MM.1S (cell line): ENCODE results near the gene ZNF292.

ENCODE experiments used
- DNase-seq: peaks from one replicate; pipeline ENCODE4 v3.0.0-alpha.2; 2015
- H2AFZ ChIP-seq: fragments of 300-600 bp; sonication (generic); 2 replicates; pipeline ENCODE4 v1.6.0; 2016; ENCODE audit warnings: antibody characterized with exemption, low read length
- H3F3A ChIP-seq: fragments of 300-600 bp; sonication (generic); 2 replicates; pipeline ENCODE4 v1.6.1; 2016; ENCODE audit warnings: mild to moderate bottlenecking, antibody characterized with exemption, low read length, moderate library complexity, mixed read lengths; ENCODE audit not compliant: insufficient read depth
- H3K27ac ChIP-seq: fragments of 300-600 bp; sonication (generic); 2 replicates; pipeline ENCODE4 v1.5.1; 2016; ENCODE audit warnings: mild to moderate bottlenecking, low read length
- H3K27me3 ChIP-seq: fragments of 300-600 bp; sonication (generic); replicated peaks from 2 replicates; pipeline ENCODE4 v1.6.0; 2016; ENCODE audit warnings: low read length; ENCODE audit not compliant: insufficient read depth
- H3K36me3 ChIP-seq: fragments of 300-600 bp; sonication (generic); replicated peaks from 2 replicates; pipeline ENCODE4 v1.6.1; 2016; ENCODE audit warnings: mild to moderate bottlenecking, low read length, mixed read lengths; ENCODE audit not compliant: insufficient read depth
- H3K4me1 ChIP-seq: fragments of 300-600 bp; sonication (generic); 2 replicates; pipeline ENCODE4 v1.6.1; 2016; ENCODE audit warnings: low read length, mixed read lengths
- H3K4me2 ChIP-seq: fragments of 300-600 bp; sonication (generic); 2 replicates; pipeline ENCODE4 v1.6.0; 2016; ENCODE audit warnings: low read depth, low read length
- H3K4me3 ChIP-seq: fragments of 300-600 bp; sonication (generic); 2 replicates; pipeline ENCODE4 v1.5.1; 2016; ENCODE audit warnings: low read length, mixed read lengths
- H3K79me2 ChIP-seq: fragments of 300-600 bp; sonication (generic); 2 replicates; pipeline ENCODE4 v1.6.1; 2016; ENCODE audit warnings: mixed run types, low read length, mixed read lengths
- H3K9ac ChIP-seq: fragments of 300-600 bp; sonication (generic); 2 replicates; pipeline ENCODE4 v1.6.1; 2016; ENCODE audit warnings: low read length, mixed read lengths
- H3K9me2 ChIP-seq: fragments of 300-600 bp; sonication (generic); replicated peaks from 2 replicates; pipeline ENCODE4 v1.6.1; 2016; ENCODE audit warnings: mild to moderate bottlenecking, low read length, mixed read lengths; ENCODE audit not compliant: insufficient read depth
- H3K9me3 ChIP-seq: fragments of 300-600 bp; sonication (generic); replicated peaks from 2 replicates; pipeline ENCODE4 v1.6.1; 2016; ENCODE audit warnings: mild to moderate bottlenecking, low read length, mixed read lengths; ENCODE audit not compliant: insufficient read depth
- H4K20me1 ChIP-seq: fragments of 300-600 bp; sonication (generic); 2 replicates; pipeline ENCODE4 v1.6.1; 2016; ENCODE audit warnings: mild to moderate bottlenecking, low read length, moderate library complexity, mixed read lengths; ENCODE audit not compliant: insufficient read depth
- EZH2 ChIP-seq: fragments of 300-600 bp; sonication (generic); optimal IDR thresholded peaks from 2 replicates; pipeline ENCODE3; 2017; ENCODE audit warnings: low read depth, mild to moderate bottlenecking, antibody characterized with exemption, low read length, mixed read lengths
- EZH2phosphoT487 ChIP-seq: fragments of 300-600 bp; sonication (generic); IDR thresholded peaks from 2 replicates; pipeline ENCODE4 v1.6.1; 2018; ENCODE audit warnings: antibody characterized with exemption, low read length
- TF ChIP-seq, protein P1 (sequence below): fragments of 300-600 bp; sonication (generic); IDR thresholded peaks from 2 replicates; pipeline ENCODE4 v1.5.1; 2016; ENCODE audit warnings: antibody characterized with exemption, low read length, mixed read lengths

The ZNF292 gene

GRCh38 chr6:87154993-87155841 lies at the start of gene ZNF292:
Gene ZNF292, plus strand, starts transcription at chr6:87155565. Its CDS starts 27 bp downstream, at chr6:87155592.
- no peaks in the 10 kb centered on the region; the same call in 1 of the 2 replicates for H3K36me3 ChIP-seq
- H3K27ac ChIP-seq = peak within 1 kb of the TSS; percentile 90
- H3F3A ChIP-seq = peaks cover 18% of the 10 kb centered on the region
- peak within 1 kb of the TSS; percentile 96 for H3K4me3 ChIP-seq
- H3K9ac ChIP-seq = peak within 1 kb of the TSS; percentile 78
- H3K4me1 ChIP-seq = peaks cover 11% of the 10 kb centered on the region
- TF ChIP-seq, protein P1, sequence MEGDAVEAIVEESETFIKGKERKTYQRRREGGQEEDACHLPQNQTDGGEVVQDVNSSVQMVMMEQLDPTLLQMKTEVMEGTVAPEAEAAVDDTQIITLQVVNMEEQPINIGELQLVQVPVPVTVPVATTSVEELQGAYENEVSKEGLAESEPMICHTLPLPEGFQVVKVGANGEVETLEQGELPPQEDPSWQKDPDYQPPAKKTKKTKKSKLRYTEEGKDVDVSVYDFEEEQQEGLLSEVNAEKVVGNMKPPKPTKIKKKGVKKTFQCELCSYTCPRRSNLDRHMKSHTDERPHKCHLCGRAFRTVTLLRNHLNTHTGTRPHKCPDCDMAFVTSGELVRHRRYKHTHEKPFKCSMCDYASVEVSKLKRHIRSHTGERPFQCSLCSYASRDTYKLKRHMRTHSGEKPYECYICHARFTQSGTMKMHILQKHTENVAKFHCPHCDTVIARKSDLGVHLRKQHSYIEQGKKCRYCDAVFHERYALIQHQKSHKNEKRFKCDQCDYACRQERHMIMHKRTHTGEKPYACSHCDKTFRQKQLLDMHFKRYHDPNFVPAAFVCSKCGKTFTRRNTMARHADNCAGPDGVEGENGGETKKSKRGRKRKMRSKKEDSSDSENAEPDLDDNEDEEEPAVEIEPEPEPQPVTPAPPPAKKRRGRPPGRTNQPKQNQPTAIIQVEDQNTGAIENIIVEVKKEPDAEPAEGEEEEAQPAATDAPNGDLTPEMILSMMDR = no peak
- TF ChIP-seq EZH2phosphoT487 = no peak
- TF ChIP-seq EZH2 = no peak
- peak within 1 kb of the TSS; percentile 91 for H3K4me2 ChIP-seq
- H3K9me3 ChIP-seq = no peaks in the 10 kb centered on the region
- H3K79me2 ChIP-seq = peaks cover 47% of the 10 kb centered on the region
- peak; percentile 98 for DNase-seq
- H3K9me2 ChIP-seq = no peaks in the 10 kb centered on the region
- H2AFZ ChIP-seq = peak within 1 kb of the TSS; percentile 91
- H3K27me3 ChIP-seq = no peaks in the 10 kb centered on the region
- H4K20me1 ChIP-seq = peaks cover 24% of the 10 kb centered on the region

GRCh38 chr6:87105823-87106222 lies 49.5 kb upstream of the ZNF292 start:
- no peak overlapping the region for H3K4me3 ChIP-seq
- no peaks in the 10 kb centered on the region for H3K36me3 ChIP-seq
- H3K4me2 ChIP-seq = no peak overlapping the region
- no peak for DNase-seq
- no peaks in the 10 kb centered on the region for H3K9me3 ChIP-seq
- H3F3A ChIP-seq = no peaks in the 10 kb centered on the region
- H3K9me2 ChIP-seq = no peaks in the 10 kb centered on the region
- no peaks in the 10 kb centered on the region for H4K20me1 ChIP-seq
- no peak overlapping the region for H3K27ac ChIP-seq
- H3K9ac ChIP-seq = no peak overlapping the region
- H3K27me3 ChIP-seq = no peaks in the 10 kb centered on the region
- H3K79me2 ChIP-seq = no peaks in the 10 kb centered on the region
- H2AFZ ChIP-seq = no peak overlapping the region
- TF ChIP-seq, protein P1 = no peak
- no peaks in the 10 kb centered on the region for H3K4me1 ChIP-seq

- Histone ChIP-seq H3K9ac (no peak overlapping the region), H3K79me2 (no peaks in the 10 kb centered on the region), H3K27me3 (no peaks in the 10 kb centered on the region), H3K27ac (no peak overlapping the region), H4K20me1 (no peaks in the 10 kb centered on the region), H3F3A (no peaks in the 10 kb centered on the region), H3K4me1 (no peaks in the 10 kb centered on the region), H3K9me2 (no peaks in the 10 kb centered on the region), H3K4me3 (no peak overlapping the region), H3K36me3 (no peaks in the 10 kb centered on the region), H3K9me3 (no peaks in the 10 kb centered on the region), H3K4me2 (no peak overlapping the region), H2AFZ (no peak overlapping the region)
- TF ChIP-seq EZH2phosphoT487 (no peak), EZH2 (no peak)
- TF ChIP-seq, protein P1 = no peak
- DNase-seq = no peak
These were observed 44.7 kb upstream of the ZNF292 start for GRCh38 chr6:87110636-87111035.
